Measurements from ENCODE around the gene PHF13. TPM values are rescaled to one million over a fixed set of nuclear protein-coding genes. Genes with fewer than 3 reads are reported as not detected.

The PHF13 gene
- total and polyA plus RNA-seq, 10 of the 15 experiments (the other 5 are each of a cell fraction or from before 2014, with no cell fraction given): 0.87 to 15.4 (median 5.1) TPM

- RAD21 ChIA-PET (ENCODE audit: unreplicated experiment): no interaction called here
- FAIRE-seq: no peak
- intact Hi-C loops (cut with micrococcal nuclease; ENCODE audit: unreplicated experiment) (no loop called here), in situ Hi-C loops (cut with MboI) (no loop called here)
- SMC1A ChIA-PET (ENCODE audit: uncharacterized antibody, unreplicated experiment): no interaction called here
- CTCF ChIA-PET: interaction anchor here (0.5 kb wide), 1 partner anchor 24 kb away, joined by 4 read pairs; no protein-coding TSS in a partner anchor
- POLR2A ChIA-PET: interaction anchor here (1.1 kb wide), 1 partner anchor 13 kb away, joined by 3 read pairs; no protein-coding TSS in a partner anchor
- no peak overlapping the region for H3K9ac ChIP-seq (ENCODE audit: control insufficient read depth, insufficient read depth, low read length)
- H3K4me3 ChIP-seq: no peak overlapping the region
- peaks cover 3% of the 10 kb centered on the region for H3K79me2 ChIP-seq (ENCODE audit: control insufficient read depth, insufficient read depth, low read length)
- peaks cover 7 to 10% of the 10 kb centered on the region in 2 experiments; a peak in 3 of 4 replicates for H3K36me3 ChIP-seq (ENCODE audit: control insufficient read depth in 2 of 2, insufficient read depth in 2 of 2, low read length in 1 of 2)
- no peaks in the 10 kb centered on the region for H4K20me1 ChIP-seq (ENCODE audit: control insufficient read depth, insufficient read depth)
- H3K9me3 ChIP-seq (replicated peaks; ENCODE audit: control insufficient read depth, insufficient read depth, low read length): no peaks in the 10 kb centered on the region
- no peak overlapping the region for H3K27ac ChIP-seq (ENCODE audit: control insufficient read depth, insufficient read depth)
- no peaks in the 10 kb centered on the region; the same call in 1 of the 2 replicates for H3K4me1 ChIP-seq (ENCODE audit: control insufficient read depth, insufficient read depth, low read length)
- BruUV-seq (replicated peaks): no TSS peak
- TF ChIP-seq SP1 (IDR thresholded peaks at IDR 0.05; ENCODE audit: low read depth, low read length) (no peak), POLR2A (IDR thresholded peaks at IDR 0.05; ENCODE audit: low read depth, low read length) (peak; percentile 7)
- no peak for DNase-seq (ENCODE audit: low read depth, low spot score)
- WGBS (ENCODE audit: insufficient coverage, insufficient replicate concordance, low lambda C conversion rate, missing lambda C conversion rate): 39% methylated on average over 13 of the region's 13 CpGs
- ATAC-seq: no peak
- H2AFZ ChIP-seq (ENCODE audit: control insufficient read depth, low read depth, low read length): no peak overlapping the region
- no peak overlapping the region for H3K4me2 ChIP-seq (ENCODE audit: control insufficient read depth, insufficient read depth)
- no peaks in the 10 kb centered on the region for H3K27me3 ChIP-seq (replicated peaks in 1 of 2; ENCODE audit: control insufficient read depth in 2 of 2, insufficient read depth in 2 of 2, low read length in 1 of 2)
Observed at GRCh38 chr1:6587261-6588005, 26.1 kb upstream of the PHF13 start.

GRCh38 chr1:6588128-6588892 lies 25.2 kb upstream of the PHF13 start:
- intact Hi-C loops (cut with micrococcal nuclease; ENCODE audit: unreplicated experiment) (no loop called here), in situ Hi-C loops (cut with MboI) (no loop called here)
- no peak overlapping the region for H3K27ac ChIP-seq (ENCODE audit: control insufficient read depth, insufficient read depth)
- H3K4me1 ChIP-seq (ENCODE audit: control insufficient read depth, insufficient read depth, low read length): no peaks in the 10 kb centered on the region
- peaks cover 7 to 18% of the 10 kb centered on the region in 2 experiments; a peak in 3 of 4 replicates for H3K36me3 ChIP-seq (ENCODE audit: control insufficient read depth in 2 of 2, insufficient read depth in 2 of 2, low read length in 1 of 2)
- H3K79me2 ChIP-seq (ENCODE audit: control insufficient read depth, insufficient read depth, low read length): no peaks in the 10 kb centered on the region
- no TSS peak for BruUV-seq (replicated peaks)
- ChIA-PET SMC1A (ENCODE audit: uncharacterized antibody, unreplicated experiment) (no interaction called here), POLR2A (interaction anchor here (1.1 kb wide), 1 partner anchor 12 kb away, joined by 3 read pairs; no protein-coding TSS in a partner anchor), CTCF (no interaction called here), RAD21 (ENCODE audit: unreplicated experiment) (no interaction called here)
- no peak for DNase-seq (ENCODE audit: low read depth, low spot score)
- no peaks in the 10 kb centered on the region for H3K27me3 ChIP-seq (replicated peaks in 1 of 2; ENCODE audit: control insufficient read depth in 2 of 2, insufficient read depth in 2 of 2, low read length in 1 of 2)
- WGBS (ENCODE audit: insufficient coverage, insufficient replicate concordance, low lambda C conversion rate, missing lambda C conversion rate): 94% methylated on average over 24 of the region's 25 CpGs
- H2AFZ ChIP-seq (ENCODE audit: control insufficient read depth, low read depth, low read length): no peak overlapping the region
- H3K9me3 ChIP-seq (replicated peaks; ENCODE audit: control insufficient read depth, insufficient read depth, low read length): no peaks in the 10 kb centered on the region
- FAIRE-seq: no peak
- H4K20me1 ChIP-seq (ENCODE audit: control insufficient read depth, insufficient read depth): no peaks in the 10 kb centered on the region
- no peak overlapping the region for H3K4me2 ChIP-seq (ENCODE audit: control insufficient read depth, insufficient read depth)
- no peak overlapping the region for H3K4me3 ChIP-seq
- H3K9ac ChIP-seq (ENCODE audit: control insufficient read depth, insufficient read depth, low read length): no peak overlapping the region
- TF ChIP-seq SMAD5 (IDR thresholded peaks at IDR 0.05; ENCODE audit: low read depth): no peak
- no peak for TF ChIP-seq NRF1 (conservative IDR thresholded peaks at IDR 0.05; ENCODE audit: low read depth, low read length)
- no peak for TF ChIP-seq ZZZ3 (IDR thresholded peaks at IDR 0.05; ENCODE audit: control insufficient read depth, insufficient read length, low read depth)
- no peak for TF ChIP-seq HDGF (IDR thresholded peaks at IDR 0.05)
- no peak for TF ChIP-seq RAD21 (IDR thresholded peaks at IDR 0.05; ENCODE audit: insufficient read depth, low read depth, low read length)
- no peak for ATAC-seq
